Measurements from ENCODE around the gene PHKB.
"Not testable (repeated sequence)": the region's sequence is repeated elsewhere in the genome, so short reads cannot be mapped to it uniquely, and the experiment has no call there.

The PHKB gene

DNA sequence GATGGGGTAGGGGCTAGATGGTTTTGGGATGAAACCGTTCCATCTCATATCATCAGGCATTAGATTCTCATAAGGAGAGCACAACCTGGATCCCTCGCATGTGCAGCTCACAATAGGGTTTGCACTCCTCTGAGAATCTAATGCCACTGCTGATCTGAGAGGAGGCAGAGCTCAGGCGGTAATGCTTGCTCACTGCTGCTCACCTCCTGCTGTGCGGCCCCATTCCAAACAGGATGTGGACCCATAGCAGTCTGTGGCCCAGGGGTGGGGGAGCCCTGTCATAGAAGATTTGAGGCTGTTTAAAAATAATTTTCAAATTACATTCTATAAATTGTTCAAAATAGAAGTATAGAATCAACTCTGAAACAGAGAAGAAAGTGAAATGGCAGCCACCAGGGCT lies 50.8 kb downstream of the PHKB start:
- no peak for DNase-seq

- DNase-seq, result no peak
These were observed 57.9 kb downstream of the PHKB start for GRCh38 chr16:47519037-47519436.

DNA sequence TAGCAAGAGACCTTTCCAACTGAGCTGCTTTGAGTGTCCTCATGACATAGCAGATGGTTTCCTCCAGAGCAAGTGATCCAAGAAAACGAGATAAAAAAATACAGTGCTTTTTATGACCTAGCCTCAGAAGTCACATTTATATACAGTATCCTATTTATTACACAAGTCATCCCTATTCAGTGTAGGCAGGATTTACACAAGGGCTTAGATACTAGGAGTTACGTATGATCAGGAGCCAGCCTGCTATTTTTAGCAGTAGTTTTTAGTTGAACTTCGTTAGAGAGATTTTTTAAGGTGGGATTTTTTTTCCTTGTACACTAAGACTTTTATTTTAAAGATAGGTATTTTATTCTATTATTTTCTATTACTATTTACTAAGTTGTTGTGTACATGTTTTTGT lies 58.4 kb downstream of the PHKB start:
- no peak for DNase-seq

GRCh38 chr16:47519996-47520679 lies 59.0 kb downstream of the PHKB start:
- peak; percentile 87 for DNase-seq

DNA sequence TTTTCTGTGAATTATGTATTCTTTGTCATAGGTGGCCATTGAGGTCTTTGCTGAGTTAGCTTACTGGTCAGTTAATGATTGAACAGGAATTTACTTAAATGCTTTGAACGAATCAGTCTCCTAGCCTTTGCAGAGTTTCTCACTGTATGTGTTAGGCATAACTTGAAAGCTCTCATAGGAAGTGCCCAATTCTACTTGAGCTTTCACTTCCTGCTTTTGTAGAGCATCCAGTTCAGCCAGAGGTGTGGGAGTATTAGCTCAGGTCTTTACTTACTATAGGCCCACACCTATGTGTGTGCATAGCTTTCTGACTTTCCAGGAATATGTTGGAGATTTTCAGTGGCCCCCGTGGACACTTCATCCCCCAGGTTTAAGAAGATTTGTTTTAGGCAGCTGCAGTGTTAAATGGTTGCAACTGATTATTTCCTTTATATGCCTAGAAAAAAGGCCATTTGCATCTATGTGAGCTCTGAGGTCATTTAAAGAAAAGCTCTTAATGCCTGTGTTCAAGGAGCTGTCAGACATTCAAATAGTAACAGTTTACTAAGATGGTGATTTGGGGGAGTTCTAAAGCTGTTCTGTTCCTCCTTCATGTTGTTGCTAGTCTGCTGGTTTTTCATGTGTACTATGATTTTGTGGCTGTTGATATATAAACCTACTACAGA lies 62.3 kb downstream of the PHKB start:
- DNase-seq, result no peak

GRCh38 chr16:47524007-47524405 lies 62.9 kb downstream of the PHKB start:
- DNase-seq, result no peak

GRCh38 chr16:47528431-47528830 lies 67.3 kb downstream of the PHKB start:
- DNase-seq, result no peak

DNA sequence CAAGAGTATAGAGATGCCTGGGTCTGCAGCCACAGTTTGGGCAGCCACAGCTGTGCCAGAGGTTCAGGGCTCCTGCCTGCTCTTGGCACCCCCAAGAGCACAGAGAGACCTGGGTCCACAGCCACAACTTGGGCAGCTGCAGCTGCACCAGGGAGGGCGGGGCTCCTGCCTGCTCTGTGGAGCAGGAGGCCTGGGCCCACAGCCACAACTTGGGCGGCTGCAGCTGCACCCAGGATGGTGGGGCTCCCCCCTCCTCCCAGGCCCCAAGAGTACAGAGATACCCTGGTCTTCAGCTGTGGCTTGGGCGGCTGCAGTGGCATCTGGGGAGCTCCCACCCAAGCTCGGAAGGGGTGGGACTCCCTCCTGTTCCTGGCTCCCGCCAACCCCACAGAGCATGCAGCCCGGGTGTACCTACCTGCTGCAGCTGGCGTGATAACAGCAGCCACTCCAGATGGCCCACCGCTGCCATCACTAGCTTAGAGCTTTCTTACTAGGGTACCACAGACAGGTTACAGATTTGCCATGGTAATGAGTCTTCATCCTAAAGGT lies 72.7 kb downstream of the PHKB start:
- DNase-seq, result no peak

DNA sequence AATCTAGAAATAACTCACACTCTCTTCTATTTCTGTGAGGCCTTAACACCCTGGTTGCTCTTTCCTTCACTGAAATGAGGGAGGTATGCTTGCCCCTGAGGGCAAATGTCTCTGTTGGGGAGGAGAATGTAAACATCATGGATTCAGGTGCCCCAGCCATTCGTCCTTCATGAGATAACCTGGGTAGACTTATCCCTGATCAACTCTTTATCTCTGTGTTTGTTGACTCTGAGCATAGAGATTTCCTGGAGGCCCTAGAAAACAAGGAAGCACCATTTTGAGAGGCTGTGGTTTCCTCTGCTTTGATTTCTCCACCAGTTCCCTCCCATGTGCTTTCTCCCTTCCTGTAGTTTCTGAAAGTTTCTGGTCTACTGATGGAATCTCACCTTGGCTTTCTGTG lies 77.3 kb downstream of the PHKB start:
- no peak for DNase-seq

DNA sequence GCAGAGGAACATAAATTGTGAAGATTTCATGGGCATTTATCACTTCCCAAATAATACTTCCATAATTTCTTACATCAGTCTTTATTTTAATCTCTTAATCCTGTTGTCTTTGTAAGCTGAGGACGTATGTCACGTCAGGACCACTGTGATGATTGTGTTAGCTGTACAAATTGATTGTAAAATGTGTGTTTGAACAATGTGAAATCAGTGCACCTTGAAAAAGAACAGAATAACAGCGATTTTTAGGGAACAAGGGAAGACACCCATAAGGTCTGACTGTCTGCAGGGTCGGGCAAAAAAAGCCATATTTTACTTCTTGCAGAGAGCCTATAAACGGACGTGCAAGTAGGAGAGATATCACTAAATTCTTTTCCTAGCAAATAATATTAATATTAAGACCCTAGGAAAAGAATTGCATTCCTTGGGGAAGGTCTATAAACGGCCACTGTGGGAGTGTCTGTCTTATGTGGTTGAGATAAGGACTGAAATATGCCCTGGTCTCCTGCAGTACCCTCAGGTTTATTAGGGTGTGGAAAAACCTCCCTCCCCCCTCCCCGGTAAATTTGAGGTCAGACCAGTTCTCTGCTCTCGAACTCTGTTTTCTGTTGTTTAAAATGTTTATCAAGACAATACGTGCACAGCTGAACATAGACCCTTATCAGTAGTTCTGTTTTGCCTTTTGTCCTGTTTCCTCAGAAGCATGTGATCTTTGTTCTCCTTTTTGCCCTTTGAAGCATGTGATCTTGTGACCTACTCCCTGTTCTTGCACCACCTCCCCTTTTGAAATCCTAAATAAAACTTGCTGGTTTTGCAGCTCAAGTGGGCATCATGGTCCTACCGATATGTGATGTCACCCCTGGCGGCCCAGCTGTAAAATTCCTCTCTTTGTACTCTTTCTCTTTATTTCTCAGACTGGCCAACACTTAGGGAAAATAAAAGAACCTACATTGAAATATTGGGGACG lies 78.9 kb downstream of the PHKB start:
- DNase-seq, result not testable (repeated sequence)

DNA sequence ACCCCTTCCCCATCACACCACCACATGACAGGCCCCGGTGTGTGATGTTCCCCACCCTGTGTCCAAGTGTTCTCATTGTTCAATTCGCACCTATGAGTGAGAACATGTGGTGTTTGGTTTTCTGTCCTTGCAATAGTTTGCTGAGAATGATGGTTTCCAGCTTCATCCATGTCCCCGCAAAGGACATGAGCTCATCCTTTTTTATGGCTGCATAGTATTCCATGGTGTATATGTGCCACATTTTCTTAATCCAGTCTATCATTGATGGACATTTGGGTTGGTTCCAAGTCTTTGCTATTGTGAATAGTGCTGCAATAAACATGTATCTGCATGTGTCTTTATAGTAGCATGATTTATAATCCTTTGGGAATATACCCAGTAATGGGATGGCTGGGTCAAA lies 80.0 kb downstream of the PHKB start:
- not testable (repeated sequence) for DNase-seq

DNA sequence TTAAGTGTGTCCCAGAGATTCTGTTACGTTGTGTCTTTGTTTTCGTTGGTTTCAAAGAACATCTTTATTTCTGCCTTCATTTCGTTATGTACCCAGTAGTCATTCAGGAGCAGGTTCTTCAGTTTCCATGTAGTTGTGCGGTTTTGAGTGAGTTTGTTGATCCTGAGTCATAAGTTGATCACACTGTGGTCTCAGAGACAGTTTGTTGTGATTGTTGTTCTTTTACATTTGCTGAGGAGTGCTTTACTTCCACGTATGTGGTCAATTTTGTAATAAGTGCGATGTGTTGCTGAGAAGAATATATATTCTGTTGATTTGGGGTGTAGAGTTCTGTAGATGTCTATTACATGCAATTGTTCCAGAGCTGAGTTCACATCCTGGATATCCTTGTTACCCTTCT lies 83.1 kb downstream of the PHKB start:
- DNase-seq, result not testable (repeated sequence)

DNA sequence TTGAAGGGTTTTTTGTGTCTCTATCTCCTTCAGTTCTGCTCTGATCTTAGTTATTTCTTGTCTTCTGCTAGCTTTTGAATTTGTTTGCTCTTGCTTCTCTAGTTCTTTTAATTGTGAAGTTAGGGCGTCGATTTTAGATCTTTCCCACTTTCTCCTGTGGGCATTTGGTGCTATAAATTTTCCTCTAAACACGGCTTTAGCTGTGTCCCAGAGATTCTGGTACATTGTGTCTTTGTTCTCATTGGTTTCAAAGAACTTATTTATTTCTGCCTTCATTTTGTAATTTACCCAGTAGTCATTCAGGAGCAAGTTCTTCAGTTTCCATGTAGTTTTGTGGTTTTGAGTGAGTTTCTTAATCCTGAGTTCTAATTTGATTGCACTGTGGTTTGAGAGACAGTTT lies 90.1 kb downstream of the PHKB start:
- not testable (repeated sequence) for DNase-seq

DNA sequence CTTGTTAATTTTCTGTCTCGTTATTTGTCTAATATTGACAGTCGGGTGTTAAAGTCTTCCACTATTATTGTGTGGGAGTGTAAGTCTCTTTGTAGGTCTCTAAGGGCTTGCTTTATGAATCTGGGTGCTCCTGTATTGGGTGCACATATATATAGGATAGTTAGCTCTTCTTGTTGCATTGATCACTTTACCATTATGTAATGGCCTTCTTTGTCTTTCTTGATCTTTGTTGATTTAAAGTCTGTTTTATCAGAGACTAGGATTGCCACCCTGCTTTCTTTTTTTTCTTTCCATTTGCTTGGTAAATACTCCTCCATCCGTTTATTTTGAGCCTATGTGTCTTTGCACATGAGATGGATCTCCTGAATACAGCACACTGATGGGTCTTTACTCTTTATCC lies 90.6 kb downstream of the PHKB start:
- not testable (repeated sequence) for DNase-seq

GRCh38 chr16:47553853-47554564 lies 92.9 kb downstream of the PHKB start:
- no peak for DNase-seq

GRCh38 chr16:47554587-47554986 lies 93.5 kb downstream of the PHKB start:
- DNase-seq, result not testable (repeated sequence)

DNA sequence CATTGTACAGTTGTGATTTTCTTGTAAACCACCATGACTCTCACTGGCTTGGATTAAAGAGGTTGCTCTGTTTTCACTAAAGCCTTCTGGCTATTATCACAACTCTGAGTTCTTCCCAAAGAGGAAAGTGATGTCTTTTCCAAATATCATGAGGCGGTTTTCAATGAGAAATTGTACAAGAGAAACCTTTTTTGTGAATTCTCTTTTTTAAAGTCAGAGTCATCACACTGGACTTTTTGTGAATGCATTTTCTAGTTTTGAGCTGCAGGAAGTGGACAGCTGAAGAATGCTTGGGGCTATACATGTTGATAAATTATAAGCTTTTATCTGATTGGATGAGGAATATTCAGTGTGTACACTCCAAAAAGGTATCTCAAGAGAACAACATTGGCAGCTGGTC lies 100.2 kb downstream of the PHKB start:
- no peak for DNase-seq

GRCh38 chr16:47562366-47562765 lies 101.2 kb downstream of the PHKB start:
- DNase-seq, result no peak

- DNase-seq, result peak; percentile 17
These were observed 104.3 kb downstream of the PHKB start for GRCh38 chr16:47565454-47565853.

DNA sequence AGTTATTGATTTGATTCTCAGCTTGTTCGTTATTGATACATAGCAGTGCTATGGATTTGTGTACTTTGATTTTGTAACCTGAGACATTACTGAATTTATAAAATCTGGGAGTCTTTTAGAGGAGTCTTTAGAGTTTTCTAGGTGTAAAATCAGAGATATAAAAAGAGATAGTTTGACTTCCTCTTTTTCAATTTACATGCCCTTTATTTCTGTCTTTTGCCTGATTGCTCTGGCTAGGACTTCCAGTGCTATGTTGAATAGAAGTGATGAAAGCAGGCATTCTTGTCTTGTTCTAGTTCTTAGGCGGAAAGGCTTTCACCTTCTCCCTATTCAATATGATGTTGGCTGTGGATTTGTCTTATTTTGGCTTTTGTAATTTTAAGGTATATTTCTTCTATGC lies 106.2 kb downstream of the PHKB start:
- no peak for DNase-seq

- no peak for DNase-seq
These were observed 107.2 kb downstream of the PHKB start for GRCh38 chr16:47568351-47568750.

GRCh38 chr16:47571049-47571448 lies 109.9 kb downstream of the PHKB start:
- no peak for DNase-seq

GRCh38 chr16:47571711-47572110 lies 110.6 kb downstream of the PHKB start:
- no peak for DNase-seq
